Placental pericyte (primary cell): ENCODE measurements around the gene FRYL. TPM values are rescaled to one million over a fixed set of nuclear protein-coding genes. Genes with fewer than 3 reads are reported as not detected.

Source experiments
- small RNA-seq: library from RNA; depleted of rRNA; stranded (forward); fragments of <200 nt; gene quantifications from one replicate; pipeline ENCODE3, GENCODE V24; 2012; ENCODE audit warnings: low replicate concordance
- total RNA-seq: library from RNA; depleted of rRNA; stranded (reverse); fragments of >200 nt; gene quantifications from 2 replicates; pipeline ENCODE4 v1.2.3, GENCODE V29; 2012

The FRYL gene
- 31.7 and 77.6 TPM in 2 replicates for total RNA-seq

GRCh38 chr4:48779998-48780864 lies at the start of gene FRYL:
FRYL (minus strand) TSS chr4:48780279; CDS start chr4:48634410, 145,869 bp downstream.

GRCh38 chr4:48490012-48490679 lies 289.9 kb downstream of the FRYL start, which contains the start of gene ZAR1:
ZAR1 (plus strand) TSS chr4:48490252; CDS start chr4:48490292, 40 bp downstream.

GRCh38 chr4:48483006-48483776 lies 296.9 kb downstream of the FRYL start, which contains the start of gene SLC10A4:
SLC10A4 (plus strand) TSS chr4:48483343; CDS start chr4:48483562, 219 bp downstream.

Small RNAs within 50 kb of the gene (small RNA-seq; reads per million reads assigned to genes)
- gene RNU5E-3P, result 0.23 reads per million

Other genes starting within 250 kb of the FRYL start
- 98.1 and 117 TPM in 2 replicates for gene OCIAD1, start 50.8 kb upstream of the FRYL start, total RNA-seq
- 5.0 and 5.4 TPM in 2 replicates for gene OCIAD2, start 126.5 kb upstream of the FRYL start, total RNA-seq
- gene CWH43, start 206.0 kb upstream of the FRYL start, total RNA-seq, result not detected in 2 replicates